ENCODE data around the gene SCN2A.

DNA sequence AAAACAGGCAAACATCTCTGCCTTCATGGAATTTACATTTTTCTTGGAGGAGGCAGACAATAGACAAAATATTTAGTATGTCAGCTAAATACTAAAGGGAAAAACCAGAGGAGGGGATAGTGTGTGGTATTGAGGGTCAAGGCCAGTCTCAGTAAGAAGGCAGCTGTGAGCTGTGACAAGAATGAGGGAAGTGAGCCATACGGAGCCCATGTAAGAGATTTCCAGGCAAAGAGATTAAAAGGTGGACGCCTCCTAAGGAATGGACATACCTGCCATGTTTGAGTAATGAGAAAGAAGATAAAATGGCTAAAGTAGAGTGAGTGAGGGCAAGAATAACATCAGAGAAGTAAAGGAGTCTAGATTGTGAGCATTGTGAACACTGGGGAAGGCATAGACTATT is 2.2 kb upstream of the SCN2A start:
- TF ChIP-seq FOXM1 (IDR thresholded peaks at IDR 0.05; ENCODE audit: borderline replicate concordance) (no peak), BHLHE40 (IDR thresholded peaks at IDR 0.05; ENCODE audit: borderline replicate concordance) (no peak), ELF4 (IDR thresholded peaks at IDR 0.05) (no peak), TARDBP (IDR thresholded peaks at IDR 0.05) (no peak), SUZ12 (IDR thresholded peaks at IDR 0.05) (no peak)
